Fibroblast of skin of right quadriceps (primary cell): Measurements from ENCODE around the gene OGA.

ENCODE experiments used
- DNase-seq: peaks from one replicate; pipeline ENCODE4 v3.0.0-alpha.2; 2013

Gene OGA

DNA sequence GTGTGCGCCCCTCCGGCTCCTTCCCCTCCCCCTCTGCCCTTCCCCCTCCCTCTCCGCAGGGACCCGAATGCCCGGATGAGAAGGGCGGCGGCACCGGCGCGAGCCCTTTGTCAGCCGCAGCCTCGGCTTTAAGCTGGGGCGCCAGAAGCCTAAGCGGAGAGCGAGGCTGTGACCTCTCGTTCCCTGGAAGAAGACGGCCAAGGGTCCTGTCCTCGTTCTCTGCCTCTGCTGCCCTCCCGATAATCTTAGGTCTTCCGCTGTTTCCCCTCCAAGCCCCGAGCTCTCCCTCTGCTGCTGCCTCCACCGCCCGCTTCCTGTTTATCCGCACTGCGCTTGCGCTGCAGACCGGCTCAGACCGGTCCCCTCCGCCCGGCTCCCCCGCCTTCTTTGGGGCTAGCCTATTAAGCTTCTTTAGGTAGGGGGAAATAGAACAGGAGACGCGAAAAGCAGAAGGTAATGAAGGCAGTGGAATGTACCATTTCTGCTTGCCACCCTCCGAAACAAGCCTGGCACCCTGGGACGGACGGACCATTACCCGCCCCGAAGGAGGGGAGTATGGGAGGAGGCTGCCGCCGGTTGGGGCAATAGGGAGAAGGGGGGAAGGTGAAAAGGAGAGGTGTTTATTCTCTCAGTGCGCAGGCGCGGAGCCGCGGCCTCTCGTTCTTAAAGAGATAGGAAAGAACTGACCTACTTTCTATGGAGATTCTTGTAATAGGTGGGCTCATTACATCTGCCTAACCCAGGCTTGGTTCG is at the start of gene OGA:
Gene OGA (minus strand): TSS at position 326 of the 753 bp plus-strand sequence. CDS start 422 bp downstream, outside the sequence.
- DNase-seq: peak; percentile 100

GRCh38 chr10:101867931-101868330 is 49.7 kb upstream of the OGA start:
- DNase-seq: peak; percentile 14

GRCh38 chr10:101859530-101859929 is 41.3 kb upstream of the OGA start:
- no peak for DNase-seq

DNA sequence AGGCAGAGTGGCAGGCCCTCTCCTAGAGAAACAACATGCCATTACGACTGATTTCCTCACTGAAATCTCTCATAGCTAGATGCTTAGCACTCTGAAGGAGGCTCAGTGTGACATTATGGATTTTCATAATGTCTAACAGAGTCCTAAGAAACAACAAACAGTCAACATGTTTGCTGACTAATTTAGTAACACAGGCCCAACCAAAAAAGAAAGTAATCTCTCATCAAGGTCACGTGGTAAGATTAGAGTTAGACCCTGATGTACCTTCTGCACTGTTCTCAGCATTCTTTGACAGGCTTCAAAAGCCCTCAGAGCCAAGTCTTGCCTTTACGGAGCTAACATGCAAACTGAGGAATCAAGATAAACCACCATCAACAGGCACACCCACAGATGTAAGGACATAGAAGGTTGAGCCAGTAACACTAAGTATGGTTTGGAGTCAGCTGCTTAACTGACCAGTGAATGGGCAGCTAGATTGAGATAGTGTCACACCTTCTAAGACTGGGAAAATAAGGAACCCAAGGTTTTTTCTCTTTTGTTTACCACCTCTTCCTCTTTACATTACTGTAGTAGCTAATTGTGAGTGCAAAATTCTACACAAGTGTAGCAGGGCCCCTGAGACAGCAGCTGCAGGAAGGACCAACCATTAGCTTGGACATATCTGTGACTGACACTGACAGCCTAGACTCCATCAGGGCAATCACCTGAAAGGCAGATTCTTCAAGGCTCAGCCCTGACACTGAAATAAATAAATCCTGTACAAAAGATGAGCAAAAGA is 40.7 kb upstream of the OGA start:
- no peak for DNase-seq

DNA sequence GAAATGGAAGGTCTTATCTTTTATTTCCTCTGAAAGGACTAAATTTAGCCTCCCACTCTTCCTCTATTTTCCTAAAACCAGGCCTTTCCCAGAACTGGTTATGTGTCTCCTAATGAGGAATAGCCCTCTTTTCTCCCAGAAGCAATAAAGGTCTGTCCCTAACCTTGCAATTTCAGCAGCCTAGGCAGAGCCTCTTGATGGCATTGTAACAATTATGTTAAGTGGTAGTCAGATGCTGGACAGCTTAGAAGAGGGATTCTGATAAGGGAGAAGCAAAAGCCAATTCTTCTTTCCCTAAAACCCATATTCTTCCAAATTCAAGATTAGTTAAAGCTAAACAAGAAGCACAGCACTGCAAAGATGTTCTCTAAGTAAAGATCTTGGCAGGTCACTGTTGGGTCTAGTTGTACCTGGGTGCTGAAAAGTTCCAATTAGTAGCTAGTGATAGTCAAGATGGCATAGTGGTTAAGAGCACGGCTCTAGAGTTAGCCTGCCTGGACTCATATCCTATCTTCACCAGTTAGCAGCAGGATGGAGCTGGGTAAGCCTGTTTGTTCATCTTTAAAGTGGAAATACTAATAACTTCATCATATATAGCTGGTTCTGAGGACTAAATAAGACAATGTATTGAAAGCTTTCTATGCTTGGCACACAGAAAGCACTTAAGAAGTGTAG is 39.7 kb upstream of the OGA start:
- DNase-seq: no peak

DNA sequence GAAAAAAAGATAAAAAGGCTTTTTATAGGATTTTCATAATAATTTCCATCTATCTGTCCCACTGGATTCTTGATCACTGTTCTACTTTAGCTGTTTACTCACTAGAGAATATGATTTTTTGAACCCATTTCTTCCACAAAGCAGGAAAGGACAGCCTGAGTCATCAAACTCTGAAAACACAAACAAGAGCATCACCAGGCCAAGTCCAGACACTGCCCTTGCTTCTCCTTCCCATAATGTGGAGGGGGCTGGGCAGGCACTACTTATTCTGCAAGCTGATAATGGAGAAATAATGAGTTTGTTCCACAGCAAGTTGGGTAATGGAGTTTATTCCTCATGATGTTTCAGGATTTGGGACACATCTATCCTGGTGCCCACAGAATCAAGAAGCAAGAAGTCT is 38.4 kb upstream of the OGA start:
- DNase-seq: no peak

DNA sequence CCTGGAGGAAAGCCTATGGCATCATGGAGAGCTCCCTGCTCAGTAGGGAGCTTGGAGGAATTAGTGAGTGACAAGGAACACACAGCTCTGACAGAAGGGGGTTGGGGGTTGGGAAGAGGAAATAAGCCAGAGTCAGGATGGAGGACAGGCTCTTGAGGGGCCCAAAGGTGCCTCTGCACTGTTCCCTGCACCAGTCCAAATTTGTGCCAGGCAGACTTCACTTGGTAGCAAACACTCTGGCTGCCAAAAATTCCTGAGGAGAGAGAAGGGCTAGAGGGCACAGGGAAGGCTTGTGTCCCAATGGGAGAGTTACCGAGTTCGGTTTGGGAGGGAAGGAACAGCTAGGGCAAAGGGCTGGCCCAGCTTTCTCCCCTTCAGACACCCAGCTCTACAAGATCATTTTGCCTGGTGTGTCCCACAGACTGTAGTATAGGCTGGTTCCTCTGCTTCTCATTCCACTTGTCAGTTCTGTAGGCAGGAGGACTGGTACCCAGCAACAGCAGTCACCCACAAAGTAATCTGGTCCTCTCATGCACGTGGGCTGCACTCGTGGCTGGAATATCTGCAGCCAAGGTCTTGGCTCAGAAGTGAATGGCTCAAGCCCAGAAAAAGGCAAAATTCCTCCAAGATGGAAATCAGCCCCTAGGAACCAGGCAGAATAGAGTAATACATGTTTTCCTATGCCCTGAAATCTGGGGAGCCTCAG is 33.3 kb upstream of the OGA start:
- DNase-seq: no peak

GRCh38 chr10:101850749-101851148 is 32.5 kb upstream of the OGA start:
- no peak for DNase-seq

DNA sequence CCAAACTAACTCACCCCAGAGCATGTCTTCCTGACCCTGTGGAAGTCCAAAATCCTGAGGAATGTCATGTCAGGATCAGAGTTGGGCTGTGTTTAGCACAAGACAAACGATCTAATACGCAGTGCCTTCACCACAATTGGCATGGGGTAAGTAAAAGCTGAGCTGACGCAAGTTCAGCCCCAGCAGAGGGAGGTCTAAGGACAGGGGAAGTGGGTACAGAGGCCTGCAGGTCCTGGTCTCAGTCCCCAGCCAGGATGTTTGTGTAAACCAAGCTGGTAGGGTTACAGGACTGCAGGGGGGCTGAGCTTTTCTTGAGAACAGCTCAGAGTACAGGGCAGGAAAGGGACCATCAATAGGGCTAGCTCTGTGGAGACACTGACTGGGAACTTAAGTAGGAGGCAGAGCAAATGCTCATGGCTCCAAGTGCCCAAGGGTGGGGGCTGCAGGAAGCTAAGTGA is 30.7 kb upstream of the OGA start:
- no peak for DNase-seq

DNA sequence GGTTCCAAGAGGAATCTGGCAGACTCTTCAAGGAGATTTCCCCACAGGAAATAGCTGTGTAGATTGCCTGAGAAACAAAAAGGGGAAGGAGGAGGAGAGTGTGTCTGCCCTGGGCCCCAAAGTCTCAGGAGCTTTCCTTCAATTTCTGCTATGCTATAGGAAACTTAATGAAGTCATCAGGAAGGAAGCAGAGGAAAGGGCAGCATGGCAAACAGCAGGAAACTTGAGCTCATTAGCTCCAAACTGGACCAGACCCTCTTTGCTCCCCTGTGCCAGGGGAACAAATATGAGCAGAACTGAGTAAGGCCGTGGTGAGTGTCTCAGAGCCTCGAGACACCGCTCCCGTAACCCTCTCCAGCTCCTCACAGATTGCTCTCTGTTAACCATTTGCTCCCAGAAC is 30.2 kb upstream of the OGA start:
- DNase-seq: no peak

- DNase-seq: no peak
Measured at GRCh38 chr10:101845893-101846292, 27.6 kb upstream of the OGA start.

DNA sequence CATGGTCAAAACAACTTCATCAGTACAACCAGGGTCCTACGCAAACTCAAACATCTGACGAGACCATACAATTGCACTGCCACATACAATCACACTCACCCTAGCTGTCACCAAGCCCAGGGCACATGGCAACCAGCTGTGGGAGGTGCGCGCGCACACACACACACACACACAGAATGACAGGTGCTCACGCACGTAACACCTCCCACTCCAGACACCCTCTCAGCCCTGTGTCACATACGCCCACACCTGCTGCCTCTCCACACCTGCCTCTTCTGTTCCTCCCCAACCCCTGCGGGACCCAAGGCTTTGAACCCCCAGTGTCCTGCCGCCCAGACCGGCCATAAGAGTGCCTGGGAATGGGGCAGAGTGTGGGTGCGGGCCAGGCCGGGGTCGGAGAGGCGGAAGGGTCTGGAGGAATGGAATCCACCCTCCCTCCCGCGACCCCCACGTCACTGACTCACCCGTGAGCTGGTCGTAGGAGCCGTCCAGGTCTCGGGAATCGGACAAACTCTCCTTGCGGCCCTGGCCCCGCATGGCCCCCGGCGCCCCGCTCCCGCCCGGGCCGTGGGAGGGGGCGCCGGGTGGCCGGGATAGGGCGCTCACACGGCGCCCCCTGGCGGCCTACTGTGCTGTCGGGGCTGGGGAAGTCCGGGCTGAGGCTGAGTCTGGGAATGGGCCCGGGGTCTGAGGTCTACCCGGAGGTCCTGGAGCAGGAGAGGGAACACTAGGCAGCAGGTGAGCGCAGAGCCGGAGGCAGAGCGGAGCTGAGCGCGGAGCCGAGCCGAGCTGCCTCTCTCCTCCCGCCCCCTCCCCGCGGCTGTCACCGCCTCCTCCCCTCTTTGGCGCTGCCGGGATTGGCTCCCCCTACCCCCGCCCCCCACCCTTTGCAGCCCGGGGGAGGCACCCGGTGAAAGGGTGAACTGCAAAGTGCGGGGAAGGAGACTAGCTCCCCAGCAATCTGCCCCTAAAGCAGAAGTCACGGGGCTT is 25.1 kb upstream of the OGA start, which contains the start of gene KCNIP2:
Gene KCNIP2 (minus strand): TSS at position 769 of the 990 bp plus-strand sequence. CDS start 232 bp downstream, at position 537.
- no peak for DNase-seq

- DNase-seq: no peak
Measured at GRCh38 chr10:101841826-101842225, 23.6 kb upstream of the OGA start.

GRCh38 chr10:101840741-101841453 is 22.7 kb upstream of the OGA start:
- peak; percentile 78 for DNase-seq

GRCh38 chr10:101840102-101840684 is 21.9 kb upstream of the OGA start:
- DNase-seq: peak; percentile 21

DNA sequence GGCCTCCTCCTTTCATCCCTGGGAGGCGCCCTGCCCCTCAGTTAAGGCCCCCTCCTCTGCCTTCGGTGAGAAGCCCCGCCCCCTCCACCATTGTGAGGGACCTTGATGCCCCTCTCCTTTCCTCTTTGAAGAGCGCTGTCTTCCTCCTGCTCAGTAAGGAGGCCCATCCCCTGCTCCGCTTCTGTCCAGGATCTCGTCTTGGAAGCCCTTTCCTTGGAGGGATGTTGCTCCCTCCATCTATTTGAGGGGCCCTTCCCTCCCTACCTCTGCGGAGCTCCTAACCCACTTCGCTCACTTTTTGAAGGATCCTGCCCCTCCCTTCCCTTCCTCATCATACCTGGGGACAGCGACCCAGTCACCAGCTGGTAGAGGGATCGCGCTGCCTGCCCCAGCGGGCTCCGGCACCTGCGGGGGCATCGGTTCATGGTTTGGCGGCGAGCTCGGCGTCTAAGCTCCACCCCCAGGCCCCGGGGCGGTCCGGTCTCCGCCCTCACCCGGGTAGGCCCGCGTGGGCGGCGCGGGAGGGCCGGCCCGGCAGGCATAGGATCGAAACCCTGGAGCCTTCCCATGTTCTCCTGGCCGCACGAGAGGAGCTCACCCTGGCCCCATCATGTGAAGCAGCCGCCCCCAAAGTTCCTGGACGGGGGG is 21.3 kb upstream of the OGA start:
- DNase-seq: no peak

- no peak for DNase-seq
Measured at GRCh38 chr10:101839002-101839401, 20.8 kb upstream of the OGA start.

DNA sequence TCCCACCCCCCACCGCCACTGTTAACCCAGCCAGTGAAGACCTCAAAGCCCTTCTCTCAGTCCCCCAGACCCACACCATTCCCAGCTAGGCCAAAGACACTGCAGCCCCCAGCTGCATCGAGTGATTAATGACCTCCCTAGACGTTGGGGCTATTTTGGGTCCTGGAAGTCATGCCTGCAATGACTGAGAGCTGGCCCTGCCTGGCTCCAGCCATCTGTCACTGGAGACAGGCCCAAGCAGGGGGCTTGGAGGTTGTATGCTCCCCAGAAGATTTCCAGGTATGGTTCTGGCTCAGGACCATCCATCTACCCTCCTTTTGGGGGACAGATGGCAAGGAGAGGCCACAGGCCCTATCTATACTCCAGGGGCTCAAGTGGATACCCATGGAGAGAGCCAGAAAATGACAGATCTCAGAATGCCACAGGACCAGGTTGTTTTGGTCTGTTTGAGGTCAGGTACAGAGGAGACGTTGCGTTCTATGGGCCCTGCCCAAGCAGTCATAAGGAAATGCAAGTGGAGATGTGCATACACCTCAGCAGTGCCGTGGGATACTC is 20.2 kb upstream of the OGA start:
- DNase-seq: no peak

DNA sequence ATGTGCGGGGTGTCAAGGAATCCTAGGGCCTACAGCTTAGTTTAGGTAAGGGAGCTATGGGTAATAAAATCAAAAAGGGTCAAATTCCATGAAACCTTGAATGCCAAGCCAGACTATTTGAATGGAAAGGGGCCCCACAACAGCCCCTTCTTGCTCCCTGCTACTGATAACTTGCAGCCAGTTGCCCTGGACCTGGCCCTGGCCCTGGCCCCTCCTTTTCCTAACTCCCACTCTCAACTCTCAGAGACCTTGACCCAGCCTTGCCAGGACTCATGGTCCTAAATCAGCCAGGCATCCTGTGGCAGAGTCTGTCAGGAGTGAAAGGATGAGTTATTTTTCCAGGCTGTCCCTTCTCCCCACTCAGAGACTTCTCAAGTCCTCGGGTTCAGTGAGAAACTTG is 19.5 kb upstream of the OGA start:
- DNase-seq: no peak

DNA sequence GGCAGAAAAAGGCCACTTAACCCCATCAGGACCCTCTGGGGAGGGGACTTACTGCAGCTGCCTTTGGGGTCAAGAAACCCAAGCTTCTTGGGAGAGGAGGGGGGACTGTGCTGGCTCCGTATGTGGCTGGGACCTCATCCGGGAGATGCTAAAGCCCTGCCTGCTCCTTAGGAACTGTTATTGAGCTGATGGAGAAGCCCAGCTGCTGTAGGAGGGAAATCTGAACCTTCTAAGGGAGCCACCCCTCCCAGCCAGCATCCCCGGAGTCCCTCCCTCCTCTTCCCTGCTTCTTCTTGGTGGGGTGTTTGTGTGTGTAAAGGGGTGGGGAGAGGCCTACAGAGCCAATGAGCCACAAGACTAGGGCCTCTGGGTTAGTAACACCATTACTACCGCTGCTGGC is 17.1 kb upstream of the OGA start:
- DNase-seq: no peak
